Measurements from ENCODE around the gene PPP2R5C. TPM values are rescaled to one million over a fixed set of nuclear protein-coding genes. Genes with fewer than 3 reads are reported as not detected.

PPP2R5C gene
- total RNA-seq, result 142 and 146 TPM in 2 replicates

DNA sequence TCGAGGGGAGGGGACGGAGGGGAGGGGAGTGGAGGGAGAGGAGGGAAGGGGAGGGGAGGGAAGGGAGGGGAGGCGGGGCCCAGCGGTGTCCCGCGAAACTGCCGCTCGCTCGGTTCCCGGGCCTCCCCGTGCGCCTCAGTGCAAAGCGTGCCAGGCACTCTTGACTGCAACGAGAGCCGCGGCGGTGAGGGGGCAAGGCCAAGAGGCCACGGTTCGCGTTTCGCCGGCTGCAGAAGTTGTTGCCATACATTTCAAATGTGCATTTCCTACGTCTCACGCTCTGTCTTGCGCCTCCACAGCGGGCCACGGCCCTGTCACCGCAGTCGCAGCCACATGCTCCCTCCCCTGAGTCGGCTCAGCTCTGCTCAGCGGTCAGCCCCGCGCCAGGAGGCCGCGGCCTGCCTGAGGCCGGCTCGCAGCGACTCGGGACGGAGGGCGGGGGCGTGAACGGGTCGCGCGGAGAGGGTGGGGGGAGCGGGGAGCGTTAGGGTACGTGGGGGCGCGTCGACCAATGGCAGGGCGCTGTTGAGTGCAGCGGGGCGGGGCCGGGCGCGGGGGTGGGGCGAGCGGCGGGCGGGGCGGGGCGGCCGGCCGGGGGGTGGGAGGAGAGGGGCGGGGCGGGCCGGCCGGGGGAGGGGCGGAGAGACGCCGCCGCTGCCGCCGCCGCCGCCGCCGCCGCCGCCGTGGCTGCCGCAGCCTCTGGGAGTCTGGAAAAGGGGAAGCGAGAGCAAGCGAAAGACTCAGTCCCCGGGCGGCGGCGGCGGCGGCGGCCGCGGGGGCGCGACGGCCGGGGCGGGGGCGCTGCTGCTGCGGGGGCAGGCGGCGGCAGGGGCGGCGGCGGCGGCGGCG, at the start of gene PPP2R5C:
PPP2R5C (plus strand) TSS at position 678 of the 849 bp plus-strand sequence. CDS start 185 bp downstream, outside the sequence.

DNA sequence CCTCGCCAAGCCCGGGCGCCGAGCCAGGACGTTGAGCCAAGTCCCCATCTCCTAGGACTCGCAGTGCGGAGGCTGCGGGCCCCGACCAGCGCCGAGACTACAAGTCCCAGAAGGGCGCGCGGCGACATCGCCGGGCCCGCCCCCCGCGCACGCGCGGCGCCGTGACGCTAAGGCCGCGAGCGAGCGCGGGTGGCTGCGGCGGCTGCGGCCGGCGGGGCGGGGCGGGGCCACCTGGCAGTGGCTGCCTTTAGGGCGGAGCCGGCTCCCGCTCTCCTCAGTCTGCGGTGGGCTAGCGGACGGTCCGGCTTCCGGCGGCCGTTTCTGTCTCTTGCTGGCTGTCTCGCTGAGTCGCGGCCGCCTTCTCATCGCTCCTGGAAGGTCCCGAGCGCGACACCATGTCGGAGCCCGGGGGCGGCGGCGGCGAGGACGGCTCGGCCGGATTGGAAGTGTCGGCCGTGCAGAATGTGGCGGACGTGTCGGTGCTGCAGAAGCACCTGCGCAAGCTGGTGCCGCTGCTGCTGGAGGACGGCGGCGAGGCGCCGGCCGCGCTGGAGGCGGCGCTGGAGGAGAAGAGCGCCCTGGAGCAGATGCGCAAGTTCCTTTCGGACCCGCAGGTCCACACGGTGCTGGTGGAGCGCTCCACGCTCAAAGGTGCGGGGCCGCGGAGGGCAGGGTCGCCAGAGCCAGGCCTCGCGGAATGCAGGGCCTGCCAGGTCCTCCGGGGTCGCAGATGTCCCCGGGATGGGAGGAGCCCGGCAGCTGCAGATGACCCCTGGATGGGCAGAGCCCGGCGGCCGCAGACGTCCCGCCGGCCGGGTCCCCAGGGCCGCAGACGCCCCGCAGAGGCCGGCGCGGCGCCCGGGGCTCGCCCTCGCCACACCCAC, 203.0 kb downstream of the PPP2R5C start, which contains the start of gene DYNC1H1:
DYNC1H1 (plus strand) TSS at position 277 of the 884 bp plus-strand sequence; CDS start at position 396, 119 bp downstream.

Small RNA genes lying within 50 kb of the gene (small RNA-seq; reads per million reads assigned to genes)
- not detected for gene AL118558.2
- not detected for gene RNU6-790P

Other genes with a start within 250 kb of the PPP2R5C start
- gene DIO3, start 200.2 kb upstream of the PPP2R5C start, total RNA-seq, result 0.11 and 0.52 TPM in 2 replicates
- gene DYNC1H1, start 202.9 kb downstream of the PPP2R5C start, total RNA-seq, result 387 and 470 TPM in 2 replicates

All from articular chondrocyte of knee joint (primary cell).